WTC11 (cell line): ENCODE measurements around the gene RASD1. TPM values are rescaled to one million over a fixed set of nuclear protein-coding genes. Genes with fewer than 3 reads are reported as not detected.

ENCODE experiments used
- ATAC-seq: fragments of 200-7000 bp; cut with Tn5 transposase; 2 replicates; pipeline ENCODE4 v1.10.0; 2021; ENCODE audit warnings: mild to moderate bottlenecking, moderate library complexity
- CTCF ChIA-PET: fragments of 300-600 bp; sonication (Branson Sonifier 250); formaldehyde crosslinking; loops from one replicate; lab custom pipeline; 2021; ENCODE audit warnings: antibody characterized with exemption; lab: Charles Lee
- POLR2A ChIA-PET: fragments of 350-600 bp; sonication (Branson Sonifier 250); formaldehyde crosslinking; loops from one replicate; lab custom pipeline; 2021; ENCODE audit warnings: antibody characterized with exemption; lab: Charles Lee
- DNase-seq: peaks from one replicate; pipeline ENCODE4 v3.0.0; 2021; ENCODE audit warnings: low spot score
- H3K27ac Mint-ChIP-seq: 2 replicates; pipeline ENCODE4 v1.8.0; 2021; ENCODE audit warnings: mixed read lengths
- H3K27me3 Mint-ChIP-seq: 2 replicates; pipeline ENCODE4 v1.8.0; 2021; ENCODE audit warnings: low read depth, mild to moderate bottlenecking, moderate library complexity, mixed read lengths
- H3K36me3 Mint-ChIP-seq: 2 replicates; pipeline ENCODE4 v1.8.0; 2021; ENCODE audit warnings: mixed read lengths
- H3K4me1 Mint-ChIP-seq: 2 replicates; pipeline ENCODE4 v1.8.0; 2022; ENCODE audit warnings: mixed read lengths
- H3K4me3 Mint-ChIP-seq: 2 replicates; pipeline ENCODE4 v1.8.0; 2021; ENCODE audit warnings: mild to moderate bottlenecking, moderate library complexity, mixed read lengths
- H3K9me3 Mint-ChIP-seq: 2 replicates; pipeline ENCODE4 v1.8.0; 2021; ENCODE audit warnings: mixed read lengths
- ATF1 ChIP-seq: sonication (generic); formaldehyde crosslinking; IDR thresholded peaks from 2 replicates; pipeline ENCODE4 v1.8.1; 2023; ENCODE audit warnings: mild to moderate bottlenecking, moderate library complexity, missing genetic modification reagents
- GTF2I ChIP-seq: fragments of 250-450 bp; sonication (Bioruptor Pico); conservative IDR thresholded peaks from 2 replicates; pipeline ENCODE4 v1.4.0; 2021; ENCODE audit warnings: mild to moderate bottlenecking
- JUN ChIP-seq: sonication (generic); formaldehyde crosslinking; IDR thresholded peaks from 2 replicates; pipeline ENCODE4 v1.8.0; 2023; ENCODE audit warnings: mild to moderate bottlenecking, missing genetic modification reagents
- KAT7 ChIP-seq: sonication (generic); formaldehyde crosslinking; IDR thresholded peaks from 2 replicates; pipeline ENCODE4 v1.8.1; 2023; ENCODE audit warnings: missing genetic modification reagents, mild to moderate bottlenecking, borderline replicate concordance
- SOX15 ChIP-seq: fragments of 250-450 bp; sonication (Bioruptor Pico); IDR thresholded peaks from 2 replicates; pipeline ENCODE4 v1.9.0; 2021; ENCODE audit warnings: mild to moderate bottlenecking
- TCF7 ChIP-seq: sonication (generic); formaldehyde crosslinking; IDR thresholded peaks from 2 replicates; pipeline ENCODE4 v1.8.0; 2022; ENCODE audit warnings: mild to moderate bottlenecking, low read depth, missing genetic modification reagents, moderate library complexity
- TEAD1 ChIP-seq: sonication (generic); formaldehyde crosslinking; IDR thresholded peaks from 2 replicates; pipeline ENCODE4 v1.8.0; 2022; ENCODE audit warnings: mild to moderate bottlenecking, missing genetic modification reagents
- TP53 ChIP-seq: sonication (generic); formaldehyde crosslinking; IDR thresholded peaks from 2 replicates; pipeline ENCODE4 v1.8.1; 2023; ENCODE audit warnings: mild to moderate bottlenecking, missing genetic modification reagents
- ZNF232 ChIP-seq: sonication (generic); formaldehyde crosslinking; IDR thresholded peaks from 2 replicates; pipeline ENCODE4 v1.8.0; 2022; ENCODE audit warnings: mild to moderate bottlenecking, missing genetic modification reagents
- total RNA-seq: library from RNA; stranded (reverse); gene quantifications from 3 replicates; pipeline ENCODE4 v1.2.3, GENCODE V29; 2021
- TF ChIP-seq, protein P1 (sequence below): sonication (generic); formaldehyde crosslinking; IDR thresholded peaks from 2 replicates; pipeline ENCODE4 v1.8.1; 2023; ENCODE audit warnings: mild to moderate bottlenecking, missing genetic modification reagents, moderate library complexity
- TF ChIP-seq, protein P2 (sequence below): fragments of 250-450 bp; sonication (Bioruptor Pico); IDR thresholded peaks from 2 replicates; pipeline ENCODE4 v1.9.0; 2021; ENCODE audit warnings: mild to moderate bottlenecking
- TF ChIP-seq, protein P3 (sequence below): sonication (generic); formaldehyde crosslinking; conservative IDR thresholded peaks from 2 replicates; pipeline ENCODE4 v1.8.1; 2023; ENCODE audit warnings: mild to moderate bottlenecking, low read depth, missing genetic modification reagents, moderate library complexity
- TF ChIP-seq, protein P4 (sequence below): sonication (generic); formaldehyde crosslinking; IDR thresholded peaks from 2 replicates; pipeline ENCODE4 v1.8.0; 2022; ENCODE audit warnings: missing genetic modification reagents
- TF ChIP-seq, protein P5 (sequence below): sonication (generic); formaldehyde crosslinking; IDR thresholded peaks from 2 replicates; pipeline ENCODE4 v1.8.0; 2023; ENCODE audit warnings: mild to moderate bottlenecking, missing genetic modification reagents
- TF ChIP-seq, protein P6 (sequence below): sonication (generic); formaldehyde crosslinking; IDR thresholded peaks from 2 replicates; pipeline ENCODE4 v1.8.0; 2023; ENCODE audit warnings: missing genetic modification reagents

Gene RASD1
- total RNA-seq, 1 experiment from 2014 or later, result 5.1 TPM

DNA sequence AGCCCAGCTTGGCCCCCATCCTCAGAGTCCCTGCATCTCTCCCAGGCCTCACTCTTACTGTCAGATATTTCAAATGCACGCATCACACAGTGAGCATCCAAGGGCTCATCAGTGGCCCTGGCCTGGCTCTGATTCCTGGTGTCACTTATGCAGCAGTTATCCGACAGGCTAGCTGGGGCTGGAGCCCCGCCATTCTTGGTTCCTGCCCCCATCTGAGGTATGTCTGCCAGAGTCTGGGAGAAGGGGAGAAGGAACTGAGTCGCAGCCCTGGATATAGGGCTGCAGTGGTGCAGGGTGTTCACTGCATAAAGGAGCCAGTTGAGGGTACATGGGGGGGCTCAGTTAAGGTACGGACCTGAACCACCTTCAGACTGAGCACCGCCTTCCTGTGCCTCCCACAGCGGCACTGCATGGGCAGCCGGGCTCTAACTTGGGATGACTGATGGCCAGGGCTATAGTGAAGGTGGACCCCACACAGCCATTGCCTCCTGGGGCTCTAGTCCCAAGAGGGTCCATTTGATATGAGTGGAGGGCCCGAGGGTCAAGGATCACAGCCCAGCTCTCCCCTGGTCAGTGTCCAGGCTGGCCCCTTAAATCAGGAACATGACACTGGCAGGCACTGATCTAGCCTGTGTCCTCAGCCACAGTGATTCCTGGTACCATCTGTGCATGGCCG, 1.8 kb upstream of the RASD1 start:
- DNase-seq (no peak), ATAC-seq (no peak)
- TF ChIP-seq, protein P1, sequence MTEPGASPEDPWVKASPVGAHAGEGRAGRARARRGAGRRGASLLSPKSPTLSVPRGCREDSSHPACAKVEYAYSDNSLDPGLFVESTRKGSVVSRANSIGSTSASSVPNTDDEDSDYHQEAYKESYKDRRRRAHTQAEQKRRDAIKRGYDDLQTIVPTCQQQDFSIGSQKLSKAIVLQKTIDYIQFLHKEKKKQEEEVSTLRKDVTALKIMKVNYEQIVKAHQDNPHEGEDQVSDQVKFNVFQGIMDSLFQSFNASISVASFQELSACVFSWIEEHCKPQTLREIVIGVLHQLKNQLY (CRISPR knock-in tag), result no peak
- TF ChIP-seq ATF1, result no peak
- Mint-ChIP-seq H3K4me3 (no peak overlapping the region), H3K9me3 (no peaks in the 10 kb centered on the region), H3K36me3 (no peaks in the 10 kb centered on the region), H3K4me1 (peaks cover 27% of the 10 kb centered on the region), H3K27me3 (peaks cover 29% of the 10 kb centered on the region), H3K27ac (no peak overlapping the region)
- POLR2A ChIA-PET, result interaction anchor here (2.1 kb wide), 1 partner anchor 93 kb away, joined by 6 read pairs; the partner anchor contains the start of gene PEMT
- CTCF ChIA-PET, result interaction anchor here (1.2 to 3.9 kb wide), 16 partner anchors 13 to 373 kb away, joined by 3 to 108 read pairs (median 10); partner anchors contain the start of gene PEMT

DNA sequence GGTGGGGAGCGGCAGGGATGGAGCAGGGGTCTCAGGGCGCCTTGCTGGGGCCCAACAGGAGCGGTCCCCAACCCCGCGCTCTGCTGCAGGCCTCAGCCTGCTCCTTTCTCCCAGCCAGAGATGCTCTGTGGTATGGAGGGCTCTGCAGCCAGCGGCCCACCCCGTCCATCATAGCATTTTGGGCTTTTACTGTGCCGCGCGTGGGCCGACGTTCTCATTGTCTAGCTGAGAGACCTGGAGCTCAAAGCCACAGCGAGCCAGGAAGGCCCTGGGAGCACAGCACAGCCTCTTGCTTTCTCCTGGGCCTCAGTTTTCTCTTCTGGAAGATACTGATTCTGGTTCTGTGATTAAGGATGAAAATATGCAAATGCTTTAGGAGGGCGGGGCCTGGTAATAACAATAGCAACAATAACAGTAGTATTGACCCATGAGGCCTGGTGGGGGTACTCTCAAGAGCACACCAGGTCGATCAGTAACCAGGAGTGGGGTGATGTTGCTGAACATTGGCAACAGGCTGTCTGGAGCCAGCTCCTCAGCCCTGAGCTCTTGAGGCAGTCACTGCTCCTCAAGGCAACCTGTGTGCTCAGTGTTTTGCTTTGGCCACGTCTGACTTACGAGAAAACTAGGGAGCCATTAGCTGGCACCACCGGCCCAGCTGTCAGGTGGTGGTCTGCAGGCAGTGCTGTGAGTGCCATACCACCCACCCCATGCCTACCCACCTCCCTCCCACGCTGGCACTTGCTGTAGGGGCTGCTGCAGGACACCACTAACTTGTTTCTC, 1.1 kb upstream of the RASD1 start:
- peaks cover 3% of the 10 kb centered on the region for H3K36me3 Mint-ChIP-seq
- peaks cover 29% of the 10 kb centered on the region for H3K27me3 Mint-ChIP-seq
- POLR2A ChIA-PET, result interaction anchor here (0.8 to 2.1 kb wide), 13 partner anchors 10 to 196 kb away, joined by 3 to 7 read pairs (median 4); partner anchors contain the start of gene PEMT
- TF ChIP-seq, protein P2, sequence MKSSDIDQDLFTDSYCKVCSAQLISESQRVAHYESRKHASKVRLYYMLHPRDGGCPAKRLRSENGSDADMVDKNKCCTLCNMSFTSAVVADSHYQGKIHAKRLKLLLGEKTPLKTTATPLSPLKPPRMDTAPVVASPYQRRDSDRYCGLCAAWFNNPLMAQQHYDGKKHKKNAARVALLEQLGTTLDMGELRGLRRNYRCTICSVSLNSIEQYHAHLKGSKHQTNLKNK (CRISPR knock-in tag), result no peak
- TF ChIP-seq SOX15 (CRISPR knock-in tag), result no peak
- TF ChIP-seq TCF7 (CRISPR knock-in tag), result no peak
- TF ChIP-seq TEAD1 (CRISPR knock-in tag), result no peak
- TF ChIP-seq KAT7, result no peak
- TF ChIP-seq, protein P3, sequence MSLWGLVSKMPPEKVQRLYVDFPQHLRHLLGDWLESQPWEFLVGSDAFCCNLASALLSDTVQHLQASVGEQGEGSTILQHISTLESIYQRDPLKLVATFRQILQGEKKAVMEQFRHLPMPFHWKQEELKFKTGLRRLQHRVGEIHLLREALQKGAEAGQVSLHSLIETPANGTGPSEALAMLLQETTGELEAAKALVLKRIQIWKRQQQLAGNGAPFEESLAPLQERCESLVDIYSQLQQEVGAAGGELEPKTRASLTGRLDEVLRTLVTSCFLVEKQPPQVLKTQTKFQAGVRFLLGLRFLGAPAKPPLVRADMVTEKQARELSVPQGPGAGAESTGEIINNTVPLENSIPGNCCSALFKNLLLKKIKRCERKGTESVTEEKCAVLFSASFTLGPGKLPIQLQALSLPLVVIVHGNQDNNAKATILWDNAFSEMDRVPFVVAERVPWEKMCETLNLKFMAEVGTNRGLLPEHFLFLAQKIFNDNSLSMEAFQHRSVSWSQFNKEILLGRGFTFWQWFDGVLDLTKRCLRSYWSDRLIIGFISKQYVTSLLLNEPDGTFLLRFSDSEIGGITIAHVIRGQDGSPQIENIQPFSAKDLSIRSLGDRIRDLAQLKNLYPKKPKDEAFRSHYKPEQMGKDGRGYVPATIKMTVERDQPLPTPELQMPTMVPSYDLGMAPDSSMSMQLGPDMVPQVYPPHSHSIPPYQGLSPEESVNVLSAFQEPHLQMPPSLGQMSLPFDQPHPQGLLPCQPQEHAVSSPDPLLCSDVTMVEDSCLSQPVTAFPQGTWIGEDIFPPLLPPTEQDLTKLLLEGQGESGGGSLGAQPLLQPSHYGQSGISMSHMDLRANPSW (CRISPR knock-in tag), result no peak
- H3K4me1 Mint-ChIP-seq, result peaks cover 34% of the 10 kb centered on the region
- DNase-seq (peak; percentile 7), ATAC-seq (no peak)
- peak overlapping the region; percentile 54 for H3K4me3 Mint-ChIP-seq
- no peaks in the 10 kb centered on the region for H3K9me3 Mint-ChIP-seq
- CTCF ChIA-PET, result interaction anchor here (0.6 to 3.9 kb wide), 94 partner anchors 9 to 536 kb away, joined by 3 to 108 read pairs (median 5); partner anchors contain the start of genes COPS3, DRC3, PEMT and SREBF1
- H3K27ac Mint-ChIP-seq, result no peak overlapping the region

DNA sequence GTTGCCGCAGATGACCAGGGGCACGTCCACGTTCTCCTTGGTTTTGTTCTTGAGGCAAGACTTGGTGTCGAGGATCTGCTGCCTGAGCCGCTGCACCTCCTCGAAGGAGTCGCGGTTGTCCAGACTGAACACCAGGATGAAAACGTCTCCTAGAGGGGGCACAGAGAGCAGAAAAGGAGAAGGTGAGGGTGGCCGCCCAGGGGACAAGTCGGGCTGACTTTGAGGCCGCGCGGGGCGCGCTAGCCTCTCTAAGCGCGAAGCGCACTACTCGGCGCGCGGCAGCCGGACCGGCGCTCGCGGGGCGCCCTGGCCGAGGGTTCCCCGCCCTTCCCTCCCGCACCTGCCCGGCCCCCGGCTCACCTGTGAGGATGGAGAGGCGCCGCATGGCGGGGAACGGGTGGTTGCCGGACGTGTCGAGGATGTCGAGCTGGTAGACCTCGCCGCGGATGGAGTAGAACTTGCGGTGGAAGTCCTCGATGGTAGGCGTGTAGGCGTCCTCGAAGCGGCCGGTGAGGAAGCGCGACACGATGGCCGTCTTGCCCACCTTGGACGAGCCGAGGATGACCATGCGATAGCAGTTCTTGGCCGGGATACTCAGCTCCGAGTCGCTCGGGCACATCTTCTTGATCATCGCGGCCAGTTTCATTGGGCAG, 533 bp downstream of the RASD1 start:
- H3K27ac Mint-ChIP-seq, result no peak overlapping the region
- POLR2A ChIA-PET, result interaction anchor here (0.7 to 2.1 kb wide), 5 partner anchors 28 to 255 kb away, joined by 3 to 7 read pairs (median 3); partner anchors contain the start of gene PEMT
- peaks cover 29% of the 10 kb centered on the region for H3K27me3 Mint-ChIP-seq
- no peaks in the 10 kb centered on the region for H3K9me3 Mint-ChIP-seq
- ATAC-seq (0 out of 2 replicates have a peak, but pooled peaks have one; percentile 0), DNase-seq (peak; percentile 53)
- H3K4me1 Mint-ChIP-seq, result peaks cover 41% of the 10 kb centered on the region
- H3K36me3 Mint-ChIP-seq, result peaks cover 6% of the 10 kb centered on the region
- CTCF ChIA-PET, result interaction anchor here (0.9 to 3.9 kb wide), 37 partner anchors 11 to 477 kb away, joined by 3 to 108 read pairs (median 10); partner anchors contain the start of genes DRC3 and TOM1L2
- peak overlapping the region; percentile 81 for H3K4me3 Mint-ChIP-seq
- TF ChIP-seq GTF2I (CRISPR knock-in tag) (no peak), TP53 (CRISPR knock-in tag) (peak; percentile 26; the same call in 1 of the 2 replicates), ZNF232 (CRISPR knock-in tag) (peak; percentile 49; the same call in 1 of the 2 replicates), JUN (CRISPR knock-in tag) (peak; percentile 88; the same call in 1 of the 2 replicates)
- TF ChIP-seq, protein P4, sequence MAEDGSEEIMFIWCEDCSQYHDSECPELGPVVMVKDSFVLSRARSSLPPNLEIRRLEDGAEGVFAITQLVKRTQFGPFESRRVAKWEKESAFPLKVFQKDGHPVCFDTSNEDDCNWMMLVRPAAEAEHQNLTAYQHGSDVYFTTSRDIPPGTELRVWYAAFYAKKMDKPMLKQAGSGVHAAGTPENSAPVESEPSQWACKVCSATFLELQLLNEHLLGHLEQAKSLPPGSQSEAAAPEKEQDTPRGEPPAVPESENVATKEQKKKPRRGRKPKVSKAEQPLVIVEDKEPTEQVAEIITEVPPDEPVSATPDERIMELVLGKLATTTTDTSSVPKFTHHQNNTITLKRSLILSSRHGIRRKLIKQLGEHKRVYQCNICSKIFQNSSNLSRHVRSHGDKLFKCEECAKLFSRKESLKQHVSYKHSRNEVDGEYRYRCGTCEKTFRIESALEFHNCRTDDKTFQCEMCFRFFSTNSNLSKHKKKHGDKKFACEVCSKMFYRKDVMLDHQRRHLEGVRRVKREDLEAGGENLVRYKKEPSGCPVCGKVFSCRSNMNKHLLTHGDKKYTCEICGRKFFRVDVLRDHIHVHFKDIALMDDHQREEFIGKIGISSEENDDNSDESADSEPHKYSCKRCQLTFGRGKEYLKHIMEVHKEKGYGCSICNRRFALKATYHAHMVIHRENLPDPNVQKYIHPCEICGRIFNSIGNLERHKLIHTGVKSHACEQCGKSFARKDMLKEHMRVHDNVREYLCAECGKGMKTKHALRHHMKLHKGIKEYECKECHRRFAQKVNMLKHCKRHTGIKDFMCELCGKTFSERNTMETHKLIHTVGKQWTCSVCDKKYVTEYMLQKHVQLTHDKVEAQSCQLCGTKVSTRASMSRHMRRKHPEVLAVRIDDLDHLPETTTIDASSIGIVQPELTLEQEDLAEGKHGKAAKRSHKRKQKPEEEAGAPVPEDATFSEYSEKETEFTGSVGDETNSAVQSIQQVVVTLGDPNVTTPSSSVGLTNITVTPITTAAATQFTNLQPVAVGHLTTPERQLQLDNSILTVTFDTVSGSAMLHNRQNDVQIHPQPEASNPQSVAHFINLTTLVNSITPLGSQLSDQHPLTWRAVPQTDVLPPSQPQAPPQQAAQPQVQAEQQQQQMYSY (CRISPR knock-in tag), result peak; percentile 21; the same call in 1 of the 2 replicates
- TF ChIP-seq, protein P5, sequence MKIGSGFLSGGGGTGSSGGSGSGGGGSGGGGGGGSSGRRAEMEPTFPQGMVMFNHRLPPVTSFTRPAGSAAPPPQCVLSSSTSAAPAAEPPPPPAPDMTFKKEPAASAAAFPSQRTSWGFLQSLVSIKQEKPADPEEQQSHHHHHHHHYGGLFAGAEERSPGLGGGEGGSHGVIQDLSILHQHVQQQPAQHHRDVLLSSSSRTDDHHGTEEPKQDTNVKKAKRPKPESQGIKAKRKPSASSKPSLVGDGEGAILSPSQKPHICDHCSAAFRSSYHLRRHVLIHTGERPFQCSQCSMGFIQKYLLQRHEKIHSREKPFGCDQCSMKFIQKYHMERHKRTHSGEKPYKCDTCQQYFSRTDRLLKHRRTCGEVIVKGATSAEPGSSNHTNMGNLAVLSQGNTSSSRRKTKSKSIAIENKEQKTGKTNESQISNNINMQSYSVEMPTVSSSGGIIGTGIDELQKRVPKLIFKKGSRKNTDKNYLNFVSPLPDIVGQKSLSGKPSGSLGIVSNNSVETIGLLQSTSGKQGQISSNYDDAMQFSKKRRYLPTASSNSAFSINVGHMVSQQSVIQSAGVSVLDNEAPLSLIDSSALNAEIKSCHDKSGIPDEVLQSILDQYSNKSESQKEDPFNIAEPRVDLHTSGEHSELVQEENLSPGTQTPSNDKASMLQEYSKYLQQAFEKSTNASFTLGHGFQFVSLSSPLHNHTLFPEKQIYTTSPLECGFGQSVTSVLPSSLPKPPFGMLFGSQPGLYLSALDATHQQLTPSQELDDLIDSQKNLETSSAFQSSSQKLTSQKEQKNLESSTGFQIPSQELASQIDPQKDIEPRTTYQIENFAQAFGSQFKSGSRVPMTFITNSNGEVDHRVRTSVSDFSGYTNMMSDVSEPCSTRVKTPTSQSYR, result no peak
- TF ChIP-seq, protein P6, sequence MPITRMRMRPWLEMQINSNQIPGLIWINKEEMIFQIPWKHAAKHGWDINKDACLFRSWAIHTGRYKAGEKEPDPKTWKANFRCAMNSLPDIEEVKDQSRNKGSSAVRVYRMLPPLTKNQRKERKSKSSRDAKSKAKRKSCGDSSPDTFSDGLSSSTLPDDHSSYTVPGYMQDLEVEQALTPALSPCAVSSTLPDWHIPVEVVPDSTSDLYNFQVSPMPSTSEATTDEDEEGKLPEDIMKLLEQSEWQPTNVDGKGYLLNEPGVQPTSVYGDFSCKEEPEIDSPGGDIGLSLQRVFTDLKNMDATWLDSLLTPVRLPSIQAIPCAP (CRISPR knock-in tag), result 0 out of 2 replicates have a peak, but pooled peaks have one; percentile 20
